ENCODE measurements around the gene MPDU1.
A peak's percentile ranks its signal among the peaks of the same experiment; 100 is the strongest.
"Not testable (repeated sequence)": the region's sequence is repeated elsewhere in the genome, so short reads cannot be mapped to it uniquely, and the experiment has no call there.

The MPDU1 gene

DNA sequence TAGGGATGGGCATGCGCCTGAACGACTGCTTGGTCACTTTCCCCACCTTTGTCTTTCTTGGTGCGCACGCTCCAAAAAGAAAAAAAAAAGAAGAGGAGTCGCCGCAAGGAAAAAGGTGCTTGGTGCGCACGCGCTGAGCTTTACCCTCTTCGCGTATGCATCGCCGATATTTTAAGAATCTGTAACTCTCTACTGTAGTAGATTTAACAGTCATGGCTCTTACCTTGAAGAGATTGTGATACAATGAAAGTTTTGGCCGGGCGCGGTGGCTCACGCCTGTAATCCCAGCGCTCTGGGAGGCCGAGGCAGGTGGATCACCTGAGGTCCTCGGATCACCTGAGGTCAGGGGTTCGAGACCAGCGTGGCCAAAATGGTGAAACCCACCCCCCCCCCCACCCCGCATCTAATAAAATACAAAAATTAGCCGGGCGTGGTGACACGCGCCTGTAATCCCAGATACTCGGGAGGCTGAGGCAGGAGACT is 31.7 kb downstream of the MPDU1 start:
- no peak for DNase-seq

GRCh38 chr17:7618608-7619007 is 35.0 kb downstream of the MPDU1 start:
- no peak for DNase-seq

GRCh38 chr17:7620835-7621234 is 37.2 kb downstream of the MPDU1 start:
- no peak for DNase-seq

DNA sequence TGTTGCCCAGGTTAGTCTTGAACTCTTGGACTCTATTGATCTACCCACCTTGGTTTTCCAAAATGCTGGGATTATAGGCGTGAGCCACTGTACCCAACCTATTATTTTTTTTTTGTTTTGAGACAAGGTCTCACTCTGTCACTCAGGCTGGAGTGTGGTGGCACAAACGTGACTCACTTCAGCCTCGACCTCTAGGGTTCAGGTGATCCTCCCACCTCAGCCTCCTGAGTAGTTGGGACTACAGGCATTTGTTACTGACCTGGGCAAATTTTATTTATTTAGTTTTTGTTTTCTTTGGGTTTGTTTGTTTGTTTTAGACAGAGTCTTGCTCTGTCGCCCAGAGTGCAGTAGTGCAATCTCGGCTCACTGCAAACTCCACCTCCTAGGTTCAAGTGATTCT is 40.0 kb downstream of the MPDU1 start:
- DNase-seq: no peak

GRCh38 chr17:7625749-7626148 is 42.1 kb downstream of the MPDU1 start:
- not testable (repeated sequence) for DNase-seq

DNA sequence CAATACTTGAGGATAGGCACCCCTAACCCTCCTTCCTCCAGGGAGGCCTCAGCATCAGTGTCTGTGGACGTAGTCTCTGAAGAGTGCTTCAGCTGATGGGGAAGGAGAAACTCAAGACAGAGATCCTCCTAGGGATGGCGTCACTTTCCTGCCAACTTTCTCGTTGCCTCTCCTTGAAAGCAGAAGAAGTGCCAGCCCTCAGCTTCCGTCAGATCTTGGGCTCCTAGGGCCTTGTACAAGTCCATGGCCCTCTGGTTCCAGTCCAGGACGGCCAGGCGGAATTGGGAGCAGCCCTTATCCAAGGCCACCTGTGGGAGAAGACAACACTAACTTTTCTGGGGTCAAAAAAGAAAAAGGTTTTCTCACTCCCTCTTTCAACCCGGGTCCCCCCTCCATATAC is 42.7 kb downstream of the MPDU1 start:
- no peak for DNase-seq

DNA sequence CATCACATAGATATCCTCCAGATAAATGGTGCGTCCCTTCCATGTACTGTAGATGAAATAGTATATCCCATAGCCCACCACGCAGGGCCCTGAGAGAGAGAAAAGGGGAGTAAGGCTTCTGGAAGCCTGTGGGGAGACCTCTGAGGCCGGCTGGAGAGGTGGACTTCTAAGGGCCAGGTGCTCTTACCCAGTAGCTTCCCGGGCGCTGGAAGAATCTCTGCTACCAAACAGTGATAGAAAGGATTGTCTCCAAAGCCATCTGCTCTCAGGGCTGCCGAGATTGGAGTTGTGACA is 43.3 kb downstream of the MPDU1 start:
- no peak for DNase-seq

- peak; percentile 93 for DNase-seq
Measured at GRCh38 chr17:7627250-7628121, 43.8 kb downstream of the MPDU1 start, which contains the start of gene SAT2. SAT2 (minus strand) TSS chr17:7627821; CDS start chr17:7627635, 186 bp downstream.

- no peak for DNase-seq
Measured at GRCh38 chr17:7629939-7630571, 46.4 kb downstream of the MPDU1 start, which contains the start of gene SHBG. SHBG (plus strand) TSS chr17:7630135; CDS start chr17:7630173, 38 bp downstream.

DNA sequence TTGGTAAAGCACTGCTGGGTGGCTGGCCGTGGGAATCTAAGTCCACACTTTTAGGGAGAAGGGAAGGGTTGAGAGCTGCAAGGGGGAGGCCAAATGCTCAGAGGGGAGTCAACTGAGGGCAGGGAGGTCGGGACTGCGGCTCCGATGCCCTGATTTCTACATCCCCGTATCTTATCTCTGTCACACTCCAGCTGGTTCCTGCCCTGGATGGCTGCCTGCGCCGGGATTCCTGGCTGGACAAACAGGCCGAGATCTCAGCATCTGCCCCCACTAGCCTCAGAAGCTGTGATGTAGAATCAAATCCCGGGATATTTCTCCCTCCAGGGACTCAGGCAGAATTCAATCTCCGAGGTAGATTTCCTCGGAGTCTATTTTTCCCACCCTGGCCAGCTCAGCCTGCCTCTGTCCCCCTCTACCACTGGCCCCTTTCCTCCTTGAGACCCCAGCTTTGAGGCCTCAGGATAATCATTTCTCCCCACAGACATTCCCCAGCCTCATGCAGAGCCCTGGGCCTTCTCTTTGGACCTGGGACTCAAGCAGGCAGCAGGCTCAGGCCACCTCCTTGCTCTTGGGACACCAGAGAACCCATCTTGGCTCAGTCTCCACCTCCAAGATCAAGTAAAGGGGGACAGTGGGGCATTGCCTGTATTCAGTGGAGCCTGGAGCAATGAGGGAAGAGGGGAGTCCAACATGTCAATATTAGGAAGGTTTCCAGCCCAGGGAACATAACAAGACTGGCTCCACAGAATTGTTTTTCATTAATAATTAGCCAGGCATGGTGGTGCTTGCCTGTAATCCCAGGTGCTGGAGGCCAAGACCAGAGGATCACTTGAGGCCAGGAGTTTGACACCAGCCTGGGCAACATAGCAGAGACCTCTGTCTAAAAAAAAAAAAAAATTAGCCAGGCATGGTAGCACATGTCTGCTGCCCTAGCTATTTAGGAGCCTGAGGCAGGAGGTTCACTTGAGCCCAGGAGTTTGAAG is 48.0 kb downstream of the MPDU1 start:
- DNase-seq: no peak

DNA sequence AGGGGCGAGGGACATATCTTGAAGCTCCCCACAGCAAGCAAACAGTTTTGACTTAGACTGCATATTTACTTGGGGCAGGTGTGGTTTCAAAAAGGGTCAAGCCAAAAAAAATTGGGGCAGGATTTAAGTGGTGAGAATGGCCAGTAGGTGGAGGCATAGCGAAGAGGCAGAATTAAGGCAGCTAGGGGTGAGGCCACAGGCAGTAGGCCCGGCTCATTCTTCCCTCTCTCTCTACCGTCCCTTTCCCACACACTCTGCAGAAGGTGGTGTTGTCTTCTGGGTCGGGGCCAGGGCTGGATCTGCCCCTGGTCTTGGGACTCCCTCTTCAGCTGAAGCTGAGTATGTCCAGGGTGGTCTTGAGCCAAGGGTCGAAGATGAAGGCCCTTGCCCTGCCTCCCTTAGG is 48.8 kb downstream of the MPDU1 start:
- DNase-seq: peak; percentile 35

DNA sequence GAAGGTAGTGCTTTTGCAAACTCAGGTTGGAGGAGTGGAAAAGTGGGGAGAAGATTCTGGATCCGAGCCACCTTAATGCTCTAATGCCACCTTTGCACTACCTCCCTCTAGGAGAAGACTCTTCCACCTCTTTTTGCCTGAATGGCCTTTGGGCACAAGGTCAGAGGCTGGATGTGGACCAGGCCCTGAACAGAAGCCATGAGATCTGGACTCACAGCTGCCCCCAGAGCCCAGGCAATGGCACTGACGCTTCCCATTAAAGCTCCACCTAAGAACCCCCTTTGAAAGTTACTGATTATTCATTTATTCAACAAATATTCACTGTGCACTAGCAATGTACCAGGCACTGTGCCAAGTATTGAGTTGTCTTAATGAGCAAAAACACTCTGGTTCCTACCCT is 49.4 kb downstream of the MPDU1 start:
- DNase-seq: no peak

DNA sequence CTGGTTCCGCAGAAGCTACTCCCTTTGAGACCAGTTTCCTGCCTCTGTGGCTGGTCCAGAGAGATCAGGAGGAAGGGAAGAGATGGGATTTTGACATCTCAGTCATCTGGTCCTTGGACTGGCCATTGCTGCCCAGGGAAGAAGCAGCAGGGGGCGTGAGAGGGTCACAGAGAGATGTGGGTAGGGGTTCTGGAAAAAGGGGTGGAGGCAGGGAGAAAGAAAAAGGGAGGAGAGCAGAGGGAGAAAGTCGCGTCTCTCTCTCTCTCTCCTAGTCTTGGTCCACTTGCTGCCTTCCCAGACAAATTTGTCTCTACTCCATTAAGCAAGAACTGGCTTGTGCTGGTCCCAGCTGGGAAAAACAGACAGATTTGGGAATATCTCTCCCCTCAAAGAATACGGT is 50.7 kb downstream of the MPDU1 start:
- peak; percentile 23 for DNase-seq

DNA sequence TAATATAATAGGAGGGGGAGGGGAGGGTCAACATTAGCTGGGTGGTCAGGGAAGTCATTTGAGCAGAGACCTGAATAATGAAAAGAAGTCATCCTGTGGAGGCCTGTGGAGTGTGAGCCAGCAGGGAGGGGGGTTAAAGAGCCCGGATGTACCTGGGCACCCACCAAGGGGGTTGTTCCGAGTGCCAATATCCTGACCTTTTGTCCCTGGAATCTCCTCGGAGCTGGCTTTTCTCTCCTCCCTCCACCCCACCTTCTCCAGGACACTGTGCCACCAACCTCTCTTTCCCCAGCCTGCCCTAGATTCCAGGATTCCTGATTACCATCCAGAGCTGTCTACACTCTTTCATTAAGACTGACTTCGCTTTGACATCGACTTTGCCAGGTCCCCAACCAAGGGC is 52.5 kb downstream of the MPDU1 start:
- no peak for DNase-seq
